Upper lobe of left lung (tissue), 4 donors: ENCODE data around the gene CEACAM8.

Experiments
- CTCF ChIP-seq, 6 experiments: fragments of 450-650 bp in 4 of 6; fragments of 200-600 bp in 2 of 6; sonication (generic) in 2 of 6; IDR thresholded peaks; one replicate each; pipeline ENCODE4 v1.5.1; 2016 to 2019; ENCODE audit warnings: antibody characterized with exemption in 6 of 6
- EP300 ChIP-seq, 4 donors: sonication (generic); formaldehyde crosslinking; IDR thresholded peaks; one replicate each; pipeline ENCODE4 v1.5.1; 2017; ENCODE audit warnings: antibody characterized with exemption in 4 of 4, control low read depth in 2 of 4
- POLR2A ChIP-seq, 4 donors: fragments of 450-650 bp; IDR thresholded peaks; one replicate each; pipeline ENCODE4 v1.5.1; 2016 to 2017; ENCODE audit warnings: antibody characterized with exemption in 4 of 4, mild to moderate bottlenecking in 2 of 4
- POLR2AphosphoS5 ChIP-seq, 2 donors: sonication (generic); formaldehyde crosslinking; IDR thresholded peaks; one replicate each; pipeline ENCODE4 v1.5.1; 2017; ENCODE audit warnings: antibody characterized with exemption in 2 of 2

- TF ChIP-seq CTCF (IDR thresholded peaks at IDR 0.05) (no peak), POLR2AphosphoS5 (IDR thresholded peaks at IDR 0.05) (no peak), POLR2A (IDR thresholded peaks at IDR 0.05) (no peak), EP300 (IDR thresholded peaks at IDR 0.05) (no peak)
Measured at GRCh38 chr19:42547929-42548328, 46.8 kb downstream of the CEACAM8 start.
